Heart right ventricle (tissue), 16 donors: ENCODE measurements around the gene KLF13. TPM values are rescaled to one million over a fixed set of nuclear protein-coding genes. Genes with fewer than 3 reads are reported as not detected.

Experiments used
- ATAC-seq, 8 donors: fragments of 200-7000 bp; cut with Tn5 transposase; one replicate each; pipeline ENCODE4 v1.9.1; 2020; ENCODE audit warnings: mild to moderate bottlenecking in 8 of 8, moderate library complexity in 8 of 8, moderate number of reproducible peaks in 1 of 8
- DNase-seq, 2 donors: peaks; one replicate each; pipeline ENCODE4 v3.0.0-alpha.2; 2020
- H3K27ac ChIP-seq, 10 donors: fragments of 200-600 bp; sonication (generic) in 2 of 10; one replicate each; pipeline versions ENCODE4 v1.5.0 to v1.8.0; 2020 to 2022; ENCODE audit warnings: mild to moderate bottlenecking in 3 of 10
- H3K27me3 ChIP-seq, 7 donors: fragments of 200-600 bp; one replicate each; pipeline ENCODE4 v1.8.0; 2021 to 2022; ENCODE audit warnings: mild to moderate bottlenecking in 2 of 7
- H3K36me3 ChIP-seq, 9 donors: fragments of 200-600 bp; sonication (generic) in 1 of 9; one replicate each; pipeline versions ENCODE4 v1.5.0 to v1.8.0; 2020 to 2022; ENCODE audit warnings: mild to moderate bottlenecking in 2 of 9
- H3K4me1 ChIP-seq, 9 donors: fragments of 200-600 bp; sonication (generic) in 1 of 9; one replicate each; pipeline versions ENCODE4 v1.5.0 to v1.8.0; 2020 to 2022; ENCODE audit warnings: mild to moderate bottlenecking in 4 of 9
- H3K4me3 ChIP-seq, 10 donors: fragments of 200-600 bp; sonication (generic) in 2 of 10; one replicate each; pipeline versions ENCODE4 v1.5.0 to v1.8.0; 2020 to 2022; ENCODE audit warnings: mild to moderate bottlenecking in 7 of 10, moderate library complexity in 2 of 10
- H3K9me3 ChIP-seq, 11 donors: fragments of 200-600 bp in 10 of 11; sonication (generic) in 2 of 11; one replicate each; pipeline versions ENCODE4 v1.5.0 to v1.8.0; 2013 to 2022; ENCODE audit warnings: mild to moderate bottlenecking in 2 of 11, control low read depth in 1 of 11, moderate library complexity in 1 of 11
- whole genome bisulfite sequencing, 2 donors: extraction: QIAGEN DNeasy Blood & Tissue Kit; methylation state at CpG; one replicate each; pipeline ENCODE4 v1.1.7; 2013; ENCODE audit warnings: inconsistent platforms in 1 of 2; 5-methylcytosine and 5-hydroxymethylcytosine counted together
- intact Hi-C, 10 donors: fragments of 100-400 bp; cut with DNase I; formaldehyde crosslinking; loops; one replicate each; pipeline versions ENCODE4 v1.11.1 to v1.14.2; 2022
- polyA plus RNA-seq, 2 donors: library from polyadenylated mRNA; stranded (reverse); fragments of 200-250 nt; gene quantifications; one replicate each; pipeline ENCODE4 v1.2.3, GENCODE V29; 2013
- total RNA-seq, 10 donors: library from RNA; stranded (reverse); fragmentation: NEBNext Ultra II Directional in 3 of 10; extraction: Animal tissue kit (Norgen Biotek cat#: 25700) in 3 of 10; gene quantifications; one replicate each; pipeline versions ENCODE4 v1.2.1 to v1.2.4, GENCODE V29; 2021 to 2023
- TF ChIP-seq, protein P1 (sequence below), 9 donors: fragments of 200-600 bp; sonication (generic) in 2 of 9; IDR thresholded peaks; one replicate each; pipeline versions ENCODE4 v1.5.0 to v1.8.0; 2021 to 2022; ENCODE audit warnings: antibody characterized with exemption in 9 of 9, mild to moderate bottlenecking in 5 of 9, moderate library complexity in 1 of 9
- donor health status: Arrhythmogenic right ventricular cardiomyopathy.
- donor health status: ischemic (EF 13 %, LVEDD 7.1; RV severe dilation, severe dysfunction).
- donor health status: healthy with polysubstance abuse.
- donor health status: DM: no; HTN: yes; CAD: no.
- donor health status: DM: no; HTN: no; CAD: no.
- donor health status: ischemic (EF 25% LVEDD 6.9; RV normal size, moderate dysfunction).
- donor health status: ischemic (EF 25% LVEDD 5.7; RV mildly dilated, moderate dysfunction).
- donor health status: healthy.
- donor health status: DM: yes; HTN: yes; CAD: no.
- donor health status: Ischemic cardiomyopathy.
- donor health status: ischemic (EF 35%, LVEDD 5.7; RV mildly dilated, moderate dysfunction).
- donor health status: nonischemic (EF 11% LVEDD 7.7; RV severe dilation, severe dysfunction).
- donor health status: DM: yes; HTN: yes; CAD: no.
- donor health status: PGD.
- donor health status: ischemic (EF 29% LVEDD 5.4; RV normal size, mild dysfunction).
- donor health status: nonischemic (EF 23%, LVEDD 6.1; RV moderate dilation, normal function).

KLF13 gene
- total and polyA plus RNA-seq, 12 donors: 28.4 to 101 (median 45.0) TPM

DNA sequence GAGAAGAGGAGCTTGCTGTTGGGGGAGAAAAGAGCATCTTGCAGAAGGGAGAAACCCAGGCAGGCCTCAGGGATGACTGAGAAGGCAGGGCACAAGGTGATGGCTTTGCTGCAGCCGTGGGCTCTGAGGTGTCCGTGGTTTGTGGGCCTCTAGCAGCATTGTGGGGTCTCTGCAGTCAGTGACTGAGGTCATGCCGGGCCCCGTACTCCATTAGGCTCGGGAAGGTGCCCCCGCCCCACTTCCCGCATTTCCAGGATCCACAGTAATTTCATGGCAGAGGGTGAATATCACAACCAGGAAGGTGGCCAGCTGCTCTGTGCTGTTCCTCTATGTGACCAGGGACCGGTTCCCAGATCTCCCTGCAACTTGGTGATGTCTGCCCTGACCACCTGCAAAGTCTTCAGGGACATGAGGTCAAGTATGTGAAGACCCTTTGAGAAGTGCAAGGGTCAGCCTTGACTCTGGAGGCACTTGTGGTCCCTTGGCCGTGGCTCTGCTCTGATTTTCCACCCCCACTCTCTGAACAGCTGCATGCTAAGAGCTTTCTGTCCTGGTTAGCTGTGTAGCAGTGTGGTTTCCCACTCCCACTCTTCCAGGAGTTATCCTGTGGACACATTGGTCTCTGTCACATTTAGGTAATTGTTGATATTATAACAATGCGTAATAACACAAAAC, 3.6 kb downstream of the KLF13 start:
- ATAC-seq (no peak), DNase-seq (no peak)
- WGBS, 2 donors: 48 to 50% methylated on average over 10 of the region's 10 CpGs
- Histone ChIP-seq H3K36me3 (no peaks in the 10 kb centered on the region), H3K4me1 (peaks cover 41 to 73% (median 67%) of the 10 kb centered on the region in 9 donors), H3K4me3 (peak overlapping the region in 8 of 10 donors; percentile 77 to 96 (median 92)), H3K27ac (peak overlapping the region; percentile 33 to 100 (median 100)), H3K9me3 (no peaks in the 10 kb centered on the region), H3K27me3 (no peaks in the 10 kb centered on the region)
- TF ChIP-seq, protein P1, sequence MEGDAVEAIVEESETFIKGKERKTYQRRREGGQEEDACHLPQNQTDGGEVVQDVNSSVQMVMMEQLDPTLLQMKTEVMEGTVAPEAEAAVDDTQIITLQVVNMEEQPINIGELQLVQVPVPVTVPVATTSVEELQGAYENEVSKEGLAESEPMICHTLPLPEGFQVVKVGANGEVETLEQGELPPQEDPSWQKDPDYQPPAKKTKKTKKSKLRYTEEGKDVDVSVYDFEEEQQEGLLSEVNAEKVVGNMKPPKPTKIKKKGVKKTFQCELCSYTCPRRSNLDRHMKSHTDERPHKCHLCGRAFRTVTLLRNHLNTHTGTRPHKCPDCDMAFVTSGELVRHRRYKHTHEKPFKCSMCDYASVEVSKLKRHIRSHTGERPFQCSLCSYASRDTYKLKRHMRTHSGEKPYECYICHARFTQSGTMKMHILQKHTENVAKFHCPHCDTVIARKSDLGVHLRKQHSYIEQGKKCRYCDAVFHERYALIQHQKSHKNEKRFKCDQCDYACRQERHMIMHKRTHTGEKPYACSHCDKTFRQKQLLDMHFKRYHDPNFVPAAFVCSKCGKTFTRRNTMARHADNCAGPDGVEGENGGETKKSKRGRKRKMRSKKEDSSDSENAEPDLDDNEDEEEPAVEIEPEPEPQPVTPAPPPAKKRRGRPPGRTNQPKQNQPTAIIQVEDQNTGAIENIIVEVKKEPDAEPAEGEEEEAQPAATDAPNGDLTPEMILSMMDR (IDR thresholded peaks at IDR 0.05): no peak
- intact Hi-C loops: loop anchor here in 2 of 10 donors (10.0 kb wide), 3 partner anchors 65 to 155 kb away; no protein-coding TSS in a partner anchor

- H3K27ac ChIP-seq: peak overlapping the region; percentile 33 to 100 (median 99)
- no peaks in the 10 kb centered on the region for H3K9me3 ChIP-seq
- TF ChIP-seq, protein P1 (IDR thresholded peaks at IDR 0.05): peak in 1 of 9 donors; percentile 5
- H3K36me3 ChIP-seq: no peaks in the 10 kb centered on the region
- DNase-seq (peak; percentile 48 to 67), ATAC-seq (no peak)
- WGBS, 2 donors: 36 to 42% methylated on average over 4 of the region's 4 CpGs
- no peaks in the 10 kb centered on the region for H3K27me3 ChIP-seq
- peaks cover 45 to 75% (median 71%) of the 10 kb centered on the region in 9 donors for H3K4me1 ChIP-seq
- H3K4me3 ChIP-seq: peak overlapping the region in 1 of 10 donors; percentile 95
- intact Hi-C loops: loop anchor here in 2 of 10 donors (10.0 kb wide), 3 partner anchors 64 to 154 kb away; no protein-coding TSS in a partner anchor
Measured at GRCh38 chr15:31330836-31331235, 4.2 kb downstream of the KLF13 start.

- intact Hi-C loops: loop anchor here in 2 of 10 donors (10.0 kb wide), 3 partner anchors 63 to 153 kb away; no protein-coding TSS in a partner anchor
- TF ChIP-seq, protein P1 (IDR thresholded peaks at IDR 0.05): no peak
- ATAC-seq: no peak
Measured at GRCh38 chr15:31331389-31331788, 4.8 kb downstream of the KLF13 start.

DNA sequence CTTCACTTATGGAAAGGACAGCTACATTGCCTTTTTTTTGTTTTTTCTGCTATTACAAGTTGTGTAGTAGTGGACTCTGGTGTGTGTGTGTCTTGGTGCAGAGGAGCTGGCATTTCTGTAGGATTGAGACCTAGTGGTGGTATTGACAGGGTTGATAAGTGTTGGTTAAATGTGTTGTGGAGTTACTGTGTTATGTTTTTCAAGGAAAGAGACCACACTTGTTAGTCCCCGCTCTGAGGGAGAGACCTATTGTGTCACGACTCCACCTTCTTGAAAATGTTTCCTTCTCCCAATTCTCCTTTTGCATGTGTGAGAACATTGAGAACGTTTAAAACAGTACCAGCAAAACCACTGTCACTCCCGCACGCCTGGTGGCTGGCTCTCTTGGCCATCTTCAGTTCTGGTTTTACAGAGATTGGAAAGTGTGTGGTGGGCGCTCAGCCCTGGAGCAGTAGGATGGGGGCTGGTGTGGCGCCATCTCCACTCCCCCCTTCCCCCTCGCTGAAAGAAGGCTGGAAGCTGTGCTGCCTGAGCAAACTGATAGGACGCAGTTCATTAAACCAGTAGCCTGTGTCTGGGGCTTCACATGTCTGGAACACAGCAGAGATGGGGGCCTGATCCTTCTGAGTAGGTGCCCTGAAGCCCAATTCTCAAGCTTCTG, 5.5 kb downstream of the KLF13 start:
- no peak for ATAC-seq
- H3K36me3 ChIP-seq: no peaks in the 10 kb centered on the region
- no peak overlapping the region for H3K4me3 ChIP-seq
- no peaks in the 10 kb centered on the region for H3K27me3 ChIP-seq
- H3K4me1 ChIP-seq: peaks cover 58 to 88% (median 84%) of the 10 kb centered on the region in 9 donors
- TF ChIP-seq, protein P1 (IDR thresholded peaks at IDR 0.05): no peak
- H3K9me3 ChIP-seq: no peaks in the 10 kb centered on the region
- intact Hi-C loops: loop anchor here in 2 of 10 donors (10.0 kb wide), 3 partner anchors 63 to 153 kb away; no protein-coding TSS in a partner anchor
- H3K27ac ChIP-seq: peak overlapping the region; percentile 31 to 100 (median 76)
- WGBS, 2 donors: 42 to 45% methylated on average over 9 of the region's 9 CpGs
- DNase-seq: no peak

More at GRCh38 chr15:31331389-31331788, 4.8 kb downstream of the KLF13 start:
- Histone ChIP-seq H3K9me3 (no peaks in the 10 kb centered on the region), H3K27ac (peak overlapping the region in 9 of 10 donors; percentile 33 to 100 (median 99)), H3K4me1 (peaks cover 50 to 81% (median 76%) of the 10 kb centered on the region in 9 donors), H3K36me3 (no peaks in the 10 kb centered on the region), H3K4me3 (peak overlapping the region in 1 of 10 donors; percentile 7), H3K27me3 (no peaks in the 10 kb centered on the region)
- no peak for DNase-seq
- 85 to 88% methylated on average over 5 of the region's 5 CpGs for WGBS, 2 donors
